GM19324 (cell line): ENCODE data around the gene PLEKHG2.
A peak's percentile ranks its signal among the peaks of the same experiment; 100 is the strongest.

Experiments
- ATAC-seq: cut with Tn5 transposase; IDR thresholded peaks from one replicate; pipeline ENCODE4 v1.9.1; 2021; ENCODE audit warnings: mild to moderate bottlenecking, moderate library complexity; ENCODE audit not compliant: unreplicated experiment, low FRiP score

PLEKHG2 gene

DNA sequence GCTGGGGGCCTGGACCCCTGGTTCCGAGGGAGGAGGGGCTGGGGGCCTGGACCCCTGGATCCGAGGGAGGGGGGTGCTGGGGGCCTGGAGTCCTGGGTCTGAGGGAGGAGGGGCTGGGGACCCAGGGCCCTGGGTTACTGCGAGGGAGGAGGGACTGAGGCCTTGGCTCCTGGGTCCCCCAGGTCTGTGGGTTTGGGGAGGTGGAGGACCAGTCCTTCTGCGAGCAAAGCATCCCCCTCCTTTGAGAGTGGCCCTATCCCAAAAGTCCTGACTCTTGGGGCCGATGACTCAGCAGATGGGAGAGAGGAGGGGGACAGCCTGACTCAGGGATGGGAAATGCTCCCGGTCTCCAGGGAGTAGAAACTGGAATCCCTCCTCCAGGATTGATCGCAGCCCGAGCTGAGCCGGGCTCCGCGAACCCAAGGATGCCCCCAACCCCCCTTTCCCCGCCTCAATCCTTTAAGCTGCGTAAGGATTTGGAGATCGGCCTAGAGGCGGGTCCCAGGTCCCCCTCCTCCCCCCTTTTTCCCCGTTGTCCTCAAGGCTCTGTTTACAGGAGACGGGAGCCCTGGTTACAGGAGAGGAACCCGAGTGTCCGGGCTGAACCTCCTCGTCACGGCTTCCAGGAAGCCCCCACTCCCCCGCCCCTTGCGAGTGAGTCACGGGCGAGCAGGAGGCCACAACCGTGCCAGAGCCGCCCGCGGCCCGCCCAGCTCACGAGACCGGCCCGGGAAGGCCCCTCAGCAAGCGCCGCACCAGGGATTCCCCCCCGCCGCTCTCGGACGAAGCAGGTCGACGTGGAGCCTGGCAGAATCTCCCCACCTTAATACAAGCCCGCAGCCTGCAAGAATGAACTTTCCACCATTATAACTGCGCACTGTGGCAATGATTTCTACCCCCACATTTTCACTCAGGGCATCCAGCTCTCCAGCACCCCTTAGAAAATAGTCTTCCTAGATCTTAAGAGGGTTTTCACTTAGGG lies 8.8 kb upstream of the PLEKHG2 start:
- no peak for ATAC-seq

GRCh38 chr19:39405261-39405957 lies 7.1 kb upstream of the PLEKHG2 start:
- ATAC-seq = no peak

DNA sequence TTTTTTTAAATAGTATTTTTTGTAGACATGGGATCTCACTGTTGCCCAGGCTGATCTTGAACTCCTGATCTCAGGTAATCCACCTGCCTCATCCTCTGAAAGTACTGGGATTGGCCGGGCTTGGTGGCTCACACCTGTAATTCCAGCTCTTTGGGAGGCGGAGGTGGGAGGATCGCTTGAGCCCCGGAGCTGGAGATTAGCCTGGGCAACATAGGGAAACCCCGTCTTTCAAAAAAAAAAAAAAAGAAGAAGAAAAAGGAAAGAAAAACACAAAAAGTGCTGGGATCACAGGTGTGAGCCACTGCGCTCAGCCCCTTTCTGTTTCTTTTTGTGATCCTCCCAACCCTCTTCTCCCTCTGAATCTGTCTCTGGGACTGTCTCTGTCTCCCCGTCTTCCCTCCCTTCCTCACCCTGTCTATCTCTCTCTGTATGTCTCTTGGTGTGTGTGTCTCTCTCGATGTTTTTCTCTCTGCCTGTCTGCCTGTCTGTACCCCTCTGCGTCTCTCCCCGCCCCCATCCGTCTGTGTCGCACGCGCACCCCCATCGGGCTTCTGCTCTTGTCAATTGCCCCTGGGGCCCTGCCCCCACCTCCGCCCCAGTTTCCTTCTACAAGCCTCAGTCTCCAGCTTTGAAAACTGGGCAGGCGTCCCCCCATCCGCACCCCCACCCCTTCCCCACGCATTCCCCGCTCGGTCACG lies 6.4 kb upstream of the PLEKHG2 start:
- no peak for ATAC-seq

- ATAC-seq = peak; percentile 16
Measured at GRCh38 chr19:39406656-39407409, 5.6 kb upstream of the PLEKHG2 start, which contains the start of gene ZFP36. TSS of gene ZFP36 (plus strand) at chr19:39406847. CDS start at chr19:39406905, 58 bp downstream.

GRCh38 chr19:39407410-39407659 lies 5.1 kb upstream of the PLEKHG2 start:
- ATAC-seq = no peak

DNA sequence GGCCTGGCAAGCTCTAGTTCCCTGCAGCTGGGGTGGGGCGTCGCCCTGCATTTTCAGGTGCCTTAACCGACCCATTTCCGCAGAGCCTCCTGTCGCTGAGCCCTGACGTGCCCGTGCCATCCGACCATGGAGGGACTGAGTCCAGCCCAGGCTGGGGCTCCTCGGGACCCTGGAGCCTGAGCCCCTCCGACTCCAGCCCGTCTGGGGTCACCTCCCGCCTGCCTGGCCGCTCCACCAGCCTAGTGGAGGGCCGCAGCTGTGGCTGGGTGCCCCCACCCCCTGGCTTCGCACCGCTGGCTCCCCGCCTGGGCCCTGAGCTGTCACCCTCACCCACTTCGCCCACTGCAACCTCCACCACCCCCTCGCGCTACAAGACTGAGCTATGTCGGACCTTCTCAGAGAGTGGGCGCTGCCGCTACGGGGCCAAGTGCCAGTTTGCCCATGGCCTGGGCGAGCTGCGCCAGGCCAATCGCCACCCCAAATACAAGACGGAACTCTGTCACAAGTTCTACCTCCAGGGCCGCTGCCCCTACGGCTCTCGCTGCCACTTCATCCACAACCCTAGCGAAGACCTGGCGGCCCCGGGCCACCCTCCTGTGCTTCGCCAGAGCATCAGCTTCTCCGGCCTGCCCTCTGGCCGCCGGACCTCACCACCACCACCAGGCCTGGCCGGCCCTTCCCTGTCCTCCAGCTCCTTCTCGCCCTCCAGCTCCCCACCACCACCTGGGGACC lies 4.6 kb upstream of the PLEKHG2 start:
- ATAC-seq = no peak

DNA sequence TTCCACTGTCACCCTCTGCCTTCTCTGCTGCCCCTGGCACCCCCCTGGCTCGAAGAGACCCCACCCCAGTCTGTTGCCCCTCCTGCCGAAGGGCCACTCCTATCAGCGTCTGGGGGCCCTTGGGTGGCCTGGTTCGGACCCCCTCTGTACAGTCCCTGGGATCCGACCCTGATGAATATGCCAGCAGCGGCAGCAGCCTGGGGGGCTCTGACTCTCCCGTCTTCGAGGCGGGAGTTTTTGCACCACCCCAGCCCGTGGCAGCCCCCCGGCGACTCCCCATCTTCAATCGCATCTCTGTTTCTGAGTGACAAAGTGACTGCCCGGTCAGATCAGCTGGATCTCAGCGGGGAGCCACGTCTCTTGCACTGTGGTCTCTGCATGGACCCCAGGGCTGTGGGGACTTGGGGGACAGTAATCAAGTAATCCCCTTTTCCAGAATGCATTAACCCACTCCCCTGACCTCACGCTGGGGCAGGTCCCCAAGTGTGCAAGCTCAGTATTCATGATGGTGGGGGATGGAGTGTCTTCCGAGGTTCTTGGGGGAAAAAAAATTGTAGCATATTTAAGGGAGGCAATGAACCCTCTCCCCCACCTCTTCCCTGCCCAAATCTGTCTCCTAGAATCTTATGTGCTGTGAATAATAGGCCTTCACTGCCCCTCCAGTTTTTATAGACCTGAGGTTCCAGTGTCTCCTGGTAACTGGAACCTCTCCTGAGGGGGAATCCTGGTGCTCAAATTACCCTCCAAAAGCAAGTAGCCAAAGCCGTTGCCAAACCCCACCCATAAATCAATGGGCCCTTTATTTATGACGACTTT lies 3.9 kb upstream of the PLEKHG2 start:
- ATAC-seq = no peak

- peak; percentile 3 for ATAC-seq
Measured at GRCh38 chr19:39409208-39410016, 3.1 kb upstream of the PLEKHG2 start.

DNA sequence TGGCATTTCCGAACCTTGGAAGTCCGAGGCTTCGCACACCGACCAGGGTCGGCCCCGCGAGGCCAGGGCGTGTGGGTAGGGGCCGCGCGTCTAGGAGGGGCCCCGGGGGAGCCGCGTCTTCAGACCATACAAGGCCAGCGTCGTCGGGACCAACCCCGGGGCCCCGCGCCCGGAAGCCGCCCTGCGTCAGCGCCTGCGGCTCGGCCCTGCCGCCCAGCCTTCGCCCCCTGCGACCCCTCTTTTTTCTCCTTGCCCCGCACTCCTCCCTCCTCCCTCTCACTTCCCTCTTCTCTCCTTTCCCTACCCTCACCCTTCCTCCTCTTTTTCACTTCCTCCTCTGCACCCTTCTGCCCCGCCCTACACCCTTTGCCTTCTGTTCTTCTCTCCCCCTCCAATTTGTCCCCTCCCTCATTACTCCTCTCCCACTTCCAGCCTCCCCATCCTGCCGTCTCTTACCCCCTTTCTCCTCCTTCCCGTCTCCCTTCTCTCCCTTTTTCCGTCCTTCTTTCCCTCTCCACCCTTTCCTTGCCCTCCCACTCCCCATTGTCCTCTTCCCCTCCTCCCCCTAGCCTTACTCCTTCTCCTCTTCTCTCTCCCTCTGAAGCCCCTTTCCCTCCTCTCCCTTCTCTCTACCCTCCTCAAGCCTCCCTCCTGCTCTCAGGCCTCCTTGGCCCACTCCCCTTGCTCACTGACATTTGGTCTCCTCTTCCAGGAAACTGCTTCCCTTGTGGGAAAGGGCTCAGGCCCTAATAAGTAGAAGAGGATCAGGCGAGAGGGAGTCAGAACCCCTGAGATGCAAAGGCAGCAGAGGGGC lies 2.2 kb upstream of the PLEKHG2 start:
- ATAC-seq = peak; percentile 20

DNA sequence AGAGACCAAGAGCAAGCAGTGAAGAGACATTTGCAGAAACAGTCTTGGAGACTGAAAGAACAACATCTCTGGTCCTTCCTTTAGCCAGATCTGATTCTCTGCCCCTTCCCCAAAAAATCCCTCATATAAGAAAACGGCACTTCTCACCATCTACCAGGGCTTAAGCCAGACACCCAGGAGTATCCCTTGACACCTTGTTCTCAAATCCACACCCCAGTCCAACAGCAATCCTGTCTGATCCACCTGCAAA lies 1.7 kb upstream of the PLEKHG2 start:
- no peak for ATAC-seq

GRCh38 chr19:39411081-39411831 lies 1.2 kb upstream of the PLEKHG2 start:
- no peak for ATAC-seq

- ATAC-seq = peak; percentile 14
Measured at GRCh38 chr19:39411832-39412099, 703 bp upstream of the PLEKHG2 start.

DNA sequence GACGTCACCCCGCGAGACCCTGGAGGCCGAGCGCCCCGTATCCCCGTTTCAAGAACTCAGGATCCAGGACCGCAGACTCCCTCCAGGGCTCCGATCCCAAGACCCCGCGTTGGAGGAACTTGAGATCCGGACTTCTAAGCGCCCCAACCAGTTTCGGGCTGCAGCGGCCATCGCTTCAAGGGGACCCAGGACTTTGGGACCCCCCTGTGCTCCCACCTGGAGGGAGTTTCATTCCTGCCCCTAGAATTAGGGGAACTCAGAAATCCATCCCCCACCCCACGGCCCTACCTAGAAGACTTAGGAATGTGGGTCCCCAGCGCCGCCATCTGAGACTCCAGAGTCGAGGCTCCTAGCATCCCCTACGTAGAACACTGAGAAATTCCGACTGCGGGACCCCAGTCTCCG lies 400 bp downstream of the PLEKHG2 start:
- ATAC-seq = no peak

DNA sequence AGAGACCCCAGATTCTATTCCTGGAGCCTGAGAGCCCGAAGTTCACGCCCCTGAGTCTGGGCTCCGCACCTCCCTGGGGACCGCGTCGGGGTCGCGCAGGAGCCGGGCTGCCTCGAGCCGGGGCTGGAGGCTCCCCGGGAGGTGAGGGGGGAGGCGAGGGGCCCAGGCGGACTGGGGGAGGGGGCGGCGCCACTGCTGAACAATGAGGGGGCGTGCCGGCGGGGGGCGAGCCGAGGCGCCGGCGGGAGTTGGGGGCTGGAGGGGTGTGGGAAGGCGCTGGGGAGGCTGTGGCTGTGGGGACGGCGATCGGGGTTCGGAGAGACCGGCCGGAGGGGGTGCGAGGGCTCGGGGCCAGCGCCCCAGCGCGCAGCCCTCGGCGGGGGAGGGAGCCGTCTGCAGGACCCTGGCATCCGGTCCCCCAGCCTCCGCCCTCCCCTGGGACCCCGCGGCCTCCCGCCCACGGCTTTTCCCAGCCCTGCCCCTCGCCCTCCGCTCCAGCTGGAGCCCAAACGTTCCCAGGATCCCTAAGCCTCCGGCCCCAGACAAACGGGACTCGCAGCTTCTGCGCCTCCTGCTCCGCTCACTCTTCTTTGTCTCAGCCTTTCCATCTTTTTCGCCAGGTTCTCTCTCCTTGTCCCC lies 922 bp downstream of the PLEKHG2 start:
- ATAC-seq = no peak

DNA sequence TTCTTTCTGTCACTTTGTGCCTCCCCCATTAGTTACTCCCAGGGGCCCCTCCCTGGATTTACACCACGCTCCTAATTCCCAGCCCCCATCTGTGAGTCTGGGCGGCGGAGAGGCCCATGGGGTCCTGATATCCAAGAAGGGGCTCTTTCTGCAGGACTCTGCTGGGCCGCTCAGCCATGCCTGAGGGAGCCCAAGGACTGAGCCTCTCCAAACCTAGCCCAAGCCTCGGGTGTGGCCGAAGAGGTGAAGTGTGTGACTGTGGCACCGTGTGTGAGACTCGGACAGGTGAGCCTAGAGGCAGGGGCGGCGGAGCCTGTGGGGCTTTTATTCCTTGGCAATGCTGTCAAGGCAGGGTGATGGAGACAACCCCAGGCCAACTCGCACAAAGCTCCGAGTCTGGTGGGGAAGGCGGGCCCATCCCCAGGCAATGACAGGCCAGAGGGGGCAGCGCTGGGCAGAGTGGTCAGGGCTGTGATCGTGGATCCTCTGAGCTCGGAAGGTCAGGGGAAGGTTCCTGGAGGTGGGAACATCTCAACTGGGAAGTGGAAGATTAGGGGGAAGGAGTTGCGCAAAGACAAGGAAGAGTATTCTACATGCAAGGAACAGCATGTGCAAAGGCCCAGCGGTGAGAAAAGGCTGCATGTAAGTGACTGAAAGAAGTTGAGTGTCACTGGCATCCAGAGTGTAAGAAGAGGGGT lies 1.6 kb downstream of the PLEKHG2 start:
- ATAC-seq = no peak
